SW 1271 (cell line): ENCODE measurements around the gene AVP.
"Not testable (repeated sequence)": the region's sequence is repeated elsewhere in the genome, so short reads cannot be mapped to it uniquely, and the experiment has no call there.

Source experiments
- DNase-seq, 2 experiments: peaks; one replicate each; lab custom pipeline; 2025; lab: John Stamatoyannopoulos, UW

AVP gene, protein sequence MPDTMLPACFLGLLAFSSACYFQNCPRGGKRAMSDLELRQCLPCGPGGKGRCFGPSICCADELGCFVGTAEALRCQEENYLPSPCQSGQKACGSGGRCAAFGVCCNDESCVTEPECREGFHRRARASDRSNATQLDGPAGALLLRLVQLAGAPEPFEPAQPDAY

GRCh38 chr20:3084283-3084985, at the start of gene AVP:
TSS of gene AVP (minus strand) at chr20:3084724. CDS start at chr20:3084674, 50 bp downstream.
- DNase-seq, result no peak

- DNase-seq, result no peak
Observed at GRCh38 chr20:3134151-3134550, 49.6 kb upstream of the AVP start.

GRCh38 chr20:3133155-3133554, 48.6 kb upstream of the AVP start:
- DNase-seq, result no peak

GRCh38 chr20:3130051-3130600, 45.6 kb upstream of the AVP start:
- DNase-seq, result no peak

DNA sequence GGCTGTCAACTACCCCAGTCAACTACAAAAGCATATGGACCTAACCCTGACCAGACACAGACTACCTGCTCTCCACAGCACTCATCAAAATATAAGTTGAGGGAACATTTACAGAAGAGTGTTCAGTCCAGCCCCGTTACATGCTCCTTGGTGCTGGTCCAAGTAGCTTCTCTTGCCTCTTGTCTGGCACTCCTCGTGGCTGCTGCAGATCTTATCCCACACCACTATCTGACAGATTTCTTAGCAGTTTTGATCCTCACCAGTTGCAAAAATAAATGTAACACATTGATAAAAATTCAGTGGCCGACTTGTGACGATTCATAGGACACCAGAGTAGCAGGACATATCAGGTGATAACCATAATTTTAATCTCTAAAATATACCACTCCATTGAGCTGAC, 44.6 kb upstream of the AVP start:
- DNase-seq, result no peak

DNA sequence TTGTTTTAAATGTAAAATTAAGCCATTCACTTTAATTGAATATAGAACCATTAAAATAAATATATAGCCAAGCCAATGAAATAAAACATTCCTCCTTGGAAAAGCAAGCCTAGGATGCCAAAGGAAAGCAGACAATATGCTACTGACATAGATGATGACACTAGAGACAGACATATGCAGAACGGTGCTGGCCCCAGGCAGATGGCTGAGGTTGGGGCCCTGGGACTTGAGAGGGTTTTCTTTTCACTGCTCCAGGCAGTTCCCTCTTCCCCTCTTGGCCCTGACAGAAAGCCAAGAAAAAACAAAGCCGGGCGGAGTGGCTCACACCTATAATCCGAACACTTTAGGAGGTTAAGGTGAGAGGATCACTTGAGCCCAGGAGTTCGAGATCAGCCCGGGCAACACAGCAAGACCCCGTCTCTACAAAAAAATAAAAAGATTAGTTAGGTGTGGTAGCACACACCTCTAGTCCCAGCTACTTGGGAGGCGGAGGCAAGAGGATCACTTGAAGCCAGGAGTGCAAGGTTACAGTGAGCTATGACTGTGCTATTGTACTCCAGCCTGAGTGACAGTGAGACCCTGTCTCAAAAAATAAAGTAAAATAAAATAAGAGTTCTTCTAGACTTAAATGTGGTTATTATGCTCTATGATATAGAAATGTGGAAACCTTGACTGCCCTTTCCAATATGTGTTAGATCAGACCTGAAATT, 43.9 kb upstream of the AVP start:
- DNase-seq, result no peak

DNA sequence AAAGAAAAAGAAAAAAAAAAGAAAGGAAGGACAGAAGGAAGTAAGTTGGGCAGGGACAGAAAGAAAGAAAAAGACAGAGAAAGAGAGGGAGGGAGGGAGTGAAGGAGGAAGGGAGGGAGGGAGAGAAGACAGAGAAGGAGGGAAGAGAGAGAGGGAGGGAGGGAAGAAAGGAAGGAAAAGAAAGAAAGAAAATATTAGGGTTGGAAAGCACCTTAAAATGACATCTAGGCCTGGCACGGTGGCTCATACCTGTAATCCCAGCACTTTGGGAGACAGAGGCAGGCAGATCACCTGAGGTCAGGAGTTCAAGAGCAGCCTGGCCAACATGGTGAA, 42.0 kb upstream of the AVP start:
- DNase-seq, result no peak

DNA sequence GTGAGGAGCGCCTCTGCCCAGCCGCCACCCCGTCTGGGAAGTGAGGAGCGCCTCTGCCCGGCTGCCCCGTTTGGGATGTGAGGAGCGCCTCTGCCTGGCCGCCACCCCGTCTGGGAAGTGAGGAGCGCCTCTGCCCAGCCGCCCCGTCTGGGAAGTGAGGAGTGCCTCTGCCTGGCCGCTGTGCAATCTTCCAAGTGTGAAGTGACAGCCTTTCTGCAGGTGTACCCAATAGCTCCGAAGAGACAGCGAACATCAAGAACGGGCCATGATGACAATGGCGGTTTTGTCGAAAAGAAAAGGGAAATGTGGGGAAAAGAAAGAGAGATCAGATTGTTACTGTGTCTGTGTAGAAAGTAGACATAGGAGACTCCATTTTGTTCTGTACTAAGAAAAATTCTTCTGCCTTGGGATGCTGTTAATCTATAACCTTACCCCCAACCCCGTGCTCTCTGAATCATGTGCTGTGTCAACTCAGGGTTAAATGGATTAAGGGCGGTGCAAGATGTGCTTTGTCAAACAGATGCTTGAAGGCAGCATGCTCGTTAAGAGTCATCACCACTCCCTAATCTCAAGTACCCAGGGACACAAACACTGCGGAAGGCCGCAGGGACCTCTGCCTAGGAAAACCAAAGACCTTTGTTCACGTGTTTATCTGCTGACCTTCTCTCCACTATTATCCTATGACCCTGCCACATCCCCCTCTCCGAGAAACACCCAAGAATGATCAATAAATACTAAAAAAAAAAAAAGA, 41.4 kb upstream of the AVP start:
- not testable (repeated sequence) for DNase-seq

- not testable (repeated sequence) for DNase-seq
Observed at GRCh38 chr20:3124773-3125560, 40.4 kb upstream of the AVP start.

DNA sequence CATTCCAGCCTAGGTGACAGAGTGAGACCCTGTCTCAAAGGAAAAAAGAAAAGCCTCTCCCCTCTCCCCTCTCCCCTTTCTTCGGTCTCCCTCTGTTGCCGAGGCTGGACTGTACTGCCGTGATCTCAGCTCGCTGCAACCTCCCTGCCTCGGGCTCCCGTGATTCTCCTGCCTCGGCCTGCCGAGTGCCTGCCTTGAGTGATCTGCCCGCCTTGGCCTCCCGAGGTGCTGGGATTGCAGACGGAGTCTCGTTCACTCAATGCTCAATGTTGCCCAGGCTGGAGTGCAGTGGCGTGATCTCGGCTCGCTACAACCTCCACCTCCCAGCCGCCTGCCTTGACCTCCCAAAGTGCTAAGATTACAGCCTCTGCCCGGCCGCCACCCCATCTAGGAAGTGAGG, 39.6 kb upstream of the AVP start:
- DNase-seq, result not testable (repeated sequence)

DNA sequence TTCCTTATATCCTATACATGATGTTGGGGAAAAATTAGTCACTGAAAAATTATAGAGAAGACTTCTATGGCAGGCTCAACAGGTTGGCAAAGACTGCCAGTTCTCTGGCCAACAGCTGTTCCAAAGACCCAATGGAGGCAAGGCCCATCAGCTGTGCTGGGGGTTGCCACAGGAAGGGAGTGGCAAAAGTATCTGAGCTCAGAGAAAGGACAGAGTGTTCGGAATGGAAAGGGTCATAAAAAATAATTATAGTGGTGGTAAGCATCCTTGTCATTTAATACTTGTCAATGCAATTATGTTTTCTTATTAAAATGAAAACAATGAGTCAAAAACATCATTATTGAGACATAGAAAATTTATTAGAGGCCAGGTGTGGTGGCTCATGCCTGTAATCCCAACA, 39.0 kb upstream of the AVP start:
- no peak for DNase-seq

GRCh38 chr20:3121955-3122610, 37.6 kb upstream of the AVP start:
- DNase-seq, result no peak

DNA sequence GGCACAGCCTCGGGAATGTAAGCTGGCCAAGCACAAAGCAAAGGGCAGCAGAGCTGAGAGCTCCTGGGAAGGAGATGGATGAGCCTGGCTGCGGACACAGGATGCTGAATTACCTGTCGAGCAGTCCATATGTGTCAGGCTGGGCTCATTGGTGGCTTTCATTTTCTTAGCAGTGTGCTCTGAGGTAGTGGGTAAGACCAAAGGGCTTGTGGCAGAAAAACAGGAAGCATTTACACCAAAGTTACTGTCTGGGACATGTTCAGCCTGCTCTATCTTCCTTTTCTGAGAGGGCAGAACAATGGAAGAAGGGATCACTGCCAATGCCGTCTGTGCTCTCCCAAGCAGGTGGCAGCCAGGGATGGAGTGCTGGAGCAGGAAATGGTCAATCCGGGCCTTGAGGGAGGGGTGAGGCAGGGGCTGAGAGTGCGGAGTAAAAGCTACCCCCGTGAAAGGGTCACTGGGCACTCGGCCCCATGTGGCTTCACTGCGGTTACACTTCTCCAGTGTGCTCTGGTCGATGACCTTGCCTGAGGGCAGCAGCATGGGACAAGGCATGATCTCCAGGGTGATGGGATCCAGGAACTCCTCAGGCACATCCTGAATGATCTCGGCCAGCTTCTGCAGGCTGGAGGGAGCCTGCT, 36.9 kb upstream of the AVP start:
- no peak for DNase-seq

DNA sequence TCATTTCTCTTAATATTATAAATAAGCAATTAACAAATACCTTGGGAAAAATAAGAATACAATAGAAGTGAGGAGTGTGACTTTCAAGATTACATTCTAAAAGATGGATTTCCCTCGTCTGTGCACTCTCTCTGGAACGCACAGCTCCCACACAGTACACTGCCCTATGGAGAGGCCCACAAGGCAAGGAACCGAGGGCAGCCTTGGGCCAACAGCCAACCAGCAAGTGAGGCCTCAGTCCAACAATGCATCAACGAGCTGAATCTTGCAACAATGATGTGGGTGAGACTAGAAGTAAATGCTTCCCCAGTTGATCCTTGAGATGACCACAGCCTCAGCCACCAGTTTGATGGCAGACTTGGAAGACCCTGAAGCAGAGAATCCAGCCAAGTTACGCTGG, 34.5 kb upstream of the AVP start:
- DNase-seq, result no peak

DNA sequence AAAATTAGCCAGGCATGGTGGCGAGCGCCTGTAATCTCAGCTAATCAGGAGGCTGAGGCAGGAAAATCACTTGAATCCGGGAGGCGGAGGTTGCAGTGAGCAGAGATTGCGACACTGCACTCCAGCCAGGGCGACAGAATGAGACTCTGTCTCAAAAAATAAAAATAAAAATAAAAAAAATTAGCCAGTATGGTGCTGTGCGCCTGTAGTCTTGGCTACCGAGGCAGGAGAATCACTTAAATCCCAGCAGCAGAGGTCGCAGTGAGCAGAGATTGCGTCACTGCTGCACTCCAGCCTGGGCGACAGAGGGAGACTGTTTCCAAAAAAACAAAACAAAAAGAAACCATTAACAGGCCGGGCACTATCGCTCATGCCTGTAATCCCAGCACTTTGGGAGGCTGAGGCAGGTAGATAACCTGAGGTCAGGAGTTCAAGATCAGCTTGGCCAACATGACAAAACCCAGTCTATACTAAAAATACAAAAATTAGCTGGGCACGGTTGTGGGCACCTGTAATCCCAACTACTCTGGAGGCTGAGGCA, 33.4 kb upstream of the AVP start:
- not testable (repeated sequence) for DNase-seq

GRCh38 chr20:3116341-3116740, 31.8 kb upstream of the AVP start:
- DNase-seq, result no peak

DNA sequence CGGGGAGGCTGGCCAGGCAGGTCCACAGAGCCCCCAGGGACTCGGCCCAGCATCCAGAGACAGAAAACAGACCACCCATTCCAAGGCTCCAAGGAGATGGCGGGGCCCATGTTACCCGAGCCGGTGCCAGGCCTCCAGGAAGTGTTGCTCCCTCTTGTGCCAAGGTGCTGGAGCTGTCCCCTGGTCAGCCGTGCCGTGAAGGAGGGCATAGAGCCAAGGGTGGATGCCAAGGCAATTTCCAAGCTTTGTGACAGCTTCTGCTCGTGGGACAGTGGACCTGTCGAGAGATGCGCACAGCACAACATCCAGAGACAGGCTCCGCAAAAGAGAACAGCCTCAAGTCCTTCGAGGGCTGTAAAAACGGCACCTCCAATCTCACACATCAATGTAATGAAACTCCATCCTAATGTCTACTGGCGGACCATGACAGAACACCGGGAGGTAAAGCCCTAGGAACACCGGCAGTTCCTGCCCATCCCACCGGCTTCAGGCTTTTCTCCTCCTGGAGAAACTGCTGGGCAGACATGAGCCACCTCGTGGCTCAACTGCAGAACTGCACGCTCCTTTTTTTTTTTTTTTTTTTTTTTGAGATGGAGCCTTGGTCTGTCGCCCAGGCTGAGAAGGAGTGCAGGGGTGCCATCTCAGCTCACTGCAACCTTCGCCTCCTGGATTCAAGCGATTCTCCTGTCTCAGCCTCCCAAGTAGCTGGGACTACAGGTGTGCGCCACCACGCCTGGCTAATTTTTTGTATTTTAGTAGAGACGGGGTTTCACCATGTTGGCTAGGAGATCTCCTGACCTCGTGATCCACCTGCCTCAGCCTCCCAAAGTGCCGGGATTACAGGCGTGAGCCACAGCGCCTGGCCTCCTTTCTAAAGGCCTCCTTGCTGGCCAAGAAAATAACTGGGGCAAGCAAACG, 30.9 kb upstream of the AVP start:
- DNase-seq, result peak; percentile 18 to 43

GRCh38 chr20:3111995-3112394, 27.5 kb upstream of the AVP start:
- no peak for DNase-seq

DNA sequence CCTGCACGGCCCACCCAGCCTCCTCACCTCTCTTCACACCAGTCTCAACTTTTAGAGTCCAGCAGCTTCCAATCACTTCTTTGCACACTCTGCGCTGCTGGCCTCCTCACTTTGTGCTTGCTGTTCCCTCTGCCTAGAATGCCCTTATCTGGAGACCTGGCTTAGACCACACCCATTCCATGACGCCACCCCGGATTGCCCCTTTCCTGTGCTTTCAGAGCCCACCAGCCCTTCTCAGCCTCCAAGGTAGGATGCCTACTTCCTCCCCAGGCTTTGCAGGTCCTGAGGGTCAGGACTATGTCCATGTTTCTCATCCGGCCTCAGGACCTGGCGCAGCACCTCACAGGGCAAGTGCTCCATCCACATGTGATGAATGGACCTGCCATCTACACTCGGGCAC, 27.0 kb upstream of the AVP start:
- no peak for DNase-seq
